ENCODE results near the gene SMARCD2. TPM values are rescaled to one million over a fixed set of nuclear protein-coding genes. Genes with fewer than 3 reads are reported as not detected.
"Not testable (repeated sequence)": the region's sequence is repeated elsewhere in the genome, so short reads cannot be mapped to it uniquely, and the experiment has no call there.

SMARCD2 gene
- total RNA-seq, 1 donor from 2014 or later = 50.4 TPM

- no peak for ATAC-seq
- intact Hi-C loops (cut with DNase I) = no loop called here
- no peak for DNase-seq (ENCODE audit: low spot score)
These were observed 12.7 kb upstream of the SMARCD2 start for GRCh38 chr17:63855185-63855584.

GRCh38 chr17:63854709-63855108 is 12.2 kb upstream of the SMARCD2 start:
- intact Hi-C loops (cut with DNase I) = no loop called here
- no peak for DNase-seq (ENCODE audit: low spot score)
- no peak for ATAC-seq

DNA sequence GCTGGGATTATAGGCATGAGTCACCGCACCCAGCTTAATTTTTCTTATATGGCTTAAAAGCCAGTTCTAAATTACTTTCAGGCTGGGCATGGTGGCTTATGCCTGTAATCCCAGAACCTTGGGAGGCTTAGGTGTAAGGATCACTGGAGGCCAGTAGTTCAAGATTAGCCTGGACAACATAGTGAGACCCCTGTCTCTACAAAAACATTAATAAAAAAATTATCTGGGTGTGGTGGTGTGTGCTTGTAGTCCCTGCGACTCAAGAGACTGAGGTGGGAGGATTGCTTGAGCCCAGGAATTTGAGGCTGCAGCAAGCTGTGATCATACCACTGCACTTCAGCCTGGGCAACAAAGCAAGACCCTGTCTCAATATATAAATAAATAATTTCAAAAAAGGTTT is 10.8 kb upstream of the SMARCD2 start:
- no peak for DNase-seq (ENCODE audit: low spot score)
- no peak for ATAC-seq
- intact Hi-C loops (cut with DNase I) = no loop called here

- intact Hi-C loops (cut with DNase I) = no loop called here
- DNase-seq (ENCODE audit: low spot score) (no peak), ATAC-seq (no peak)
These were observed 7.9 kb upstream of the SMARCD2 start for GRCh38 chr17:63850401-63850800.

DNA sequence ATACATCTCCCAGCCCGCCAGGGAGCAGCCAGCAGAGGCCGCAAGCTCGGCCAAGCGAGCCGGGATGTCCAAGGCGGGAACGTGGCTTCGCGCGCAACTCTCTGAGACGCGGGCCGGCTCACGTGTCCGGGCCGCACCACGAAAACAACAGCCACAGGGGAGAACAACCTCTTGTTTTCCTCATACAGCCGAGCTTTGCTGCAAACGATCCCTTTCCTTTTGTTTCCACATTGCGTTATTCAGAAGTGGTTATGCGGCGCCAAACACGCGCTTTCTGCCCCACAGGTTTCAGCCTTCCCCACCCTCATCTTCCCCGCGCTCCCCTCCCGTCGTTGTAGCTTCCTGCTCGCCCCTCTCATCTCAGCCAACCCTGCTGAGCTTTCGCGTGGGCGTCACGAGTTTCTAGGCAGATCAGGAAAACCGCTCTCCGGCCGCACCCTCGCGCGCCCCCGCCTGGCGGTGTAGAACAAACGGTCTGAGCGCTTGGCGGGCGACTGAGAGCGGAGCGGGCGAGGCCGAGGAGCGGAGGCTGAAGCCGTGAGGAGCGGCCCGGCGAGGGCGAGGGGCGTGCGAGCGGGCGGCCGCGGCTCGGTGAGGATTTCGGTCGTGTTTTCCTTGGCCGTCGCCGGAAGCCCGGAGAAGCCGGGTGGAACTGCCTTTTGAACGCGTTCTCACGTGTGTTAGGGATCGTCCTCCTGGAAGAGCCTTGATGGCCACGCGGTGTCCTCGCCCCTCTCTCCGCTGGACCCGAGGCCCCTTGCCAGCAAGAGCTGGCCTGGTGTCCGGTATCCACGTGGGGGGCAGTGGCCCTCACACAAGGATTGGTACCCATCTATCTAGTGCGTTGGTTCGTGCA is 6.6 kb upstream of the SMARCD2 start:
- ATAC-seq = peak; percentile 95
- peak; percentile 96 for DNase-seq (ENCODE audit: low spot score)
- intact Hi-C loops (cut with DNase I) = no loop called here

GRCh38 chr17:63847525-63848249 is 5.2 kb upstream of the SMARCD2 start:
- DNase-seq (ENCODE audit: low spot score) (no peak), ATAC-seq (no peak)
- intact Hi-C loops (cut with DNase I) = no loop called here

- ATAC-seq = no peak
- intact Hi-C loops (cut with DNase I) = no loop called here
- no peak for DNase-seq (ENCODE audit: low spot score)
These were observed 3.0 kb upstream of the SMARCD2 start for GRCh38 chr17:63845509-63845908.

- no peak for DNase-seq (ENCODE audit: low spot score)
- no peak for ATAC-seq
- intact Hi-C loops (cut with DNase I) = no loop called here
These were observed 1.6 kb upstream of the SMARCD2 start for GRCh38 chr17:63843910-63844677.

DNA sequence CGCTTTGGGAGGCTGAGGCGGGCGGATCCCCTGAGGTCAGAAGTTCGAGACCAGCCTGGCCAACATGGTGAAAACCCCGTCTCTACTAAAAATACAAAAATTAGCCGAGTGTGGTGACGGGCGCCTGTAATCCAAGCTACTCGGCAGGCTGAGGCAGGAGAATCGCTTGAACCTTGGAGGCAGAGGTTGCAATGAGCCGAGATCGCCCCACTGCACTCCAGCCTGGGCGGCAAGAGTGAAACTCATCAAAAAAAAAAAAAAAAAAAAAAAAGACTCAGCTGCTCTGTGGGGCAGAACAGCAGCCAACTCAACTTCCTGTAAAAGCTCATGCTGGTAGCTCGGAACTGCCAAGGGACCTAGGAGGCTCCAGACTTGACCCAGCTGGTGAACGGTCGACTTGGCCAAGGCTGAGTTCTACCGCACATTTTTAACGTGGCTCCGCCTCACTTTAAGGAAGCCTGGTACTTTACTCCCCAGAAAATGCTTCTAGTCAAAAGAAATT is 953 bp upstream of the SMARCD2 start:
- intact Hi-C loops (cut with DNase I); DNase-seq (ENCODE audit: low spot score): not testable (repeated sequence)
- ATAC-seq = peak; percentile 3

DNA sequence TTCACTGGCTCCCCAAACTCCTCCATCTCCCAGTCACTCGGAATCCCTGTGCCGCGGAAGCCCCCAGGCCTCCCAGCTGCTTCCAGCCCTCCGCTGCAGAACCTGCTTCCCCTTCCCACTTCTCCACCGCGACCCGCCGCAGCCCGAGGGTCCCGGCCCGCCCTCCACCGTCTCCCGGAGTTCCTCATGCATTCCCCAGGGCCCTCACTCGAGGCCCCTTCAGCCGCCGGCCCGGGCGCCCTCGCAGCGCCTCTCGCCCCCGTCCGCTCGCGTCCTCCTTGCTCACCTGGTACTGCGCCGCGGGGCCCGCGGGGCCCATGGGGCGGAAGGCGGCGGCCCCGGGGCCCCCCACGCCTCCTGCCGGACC is 329 bp downstream of the SMARCD2 start:
- peak; percentile 77 for DNase-seq (ENCODE audit: low spot score)
- intact Hi-C loops (cut with DNase I) = no loop called here
- no peak for ATAC-seq

- peak; percentile 79 for DNase-seq (ENCODE audit: low spot score)
- ATAC-seq = peak; percentile 0
- intact Hi-C loops (cut with DNase I) = no loop called here
These were observed 924 bp downstream of the SMARCD2 start for GRCh38 chr17:63841350-63842172.

DNA sequence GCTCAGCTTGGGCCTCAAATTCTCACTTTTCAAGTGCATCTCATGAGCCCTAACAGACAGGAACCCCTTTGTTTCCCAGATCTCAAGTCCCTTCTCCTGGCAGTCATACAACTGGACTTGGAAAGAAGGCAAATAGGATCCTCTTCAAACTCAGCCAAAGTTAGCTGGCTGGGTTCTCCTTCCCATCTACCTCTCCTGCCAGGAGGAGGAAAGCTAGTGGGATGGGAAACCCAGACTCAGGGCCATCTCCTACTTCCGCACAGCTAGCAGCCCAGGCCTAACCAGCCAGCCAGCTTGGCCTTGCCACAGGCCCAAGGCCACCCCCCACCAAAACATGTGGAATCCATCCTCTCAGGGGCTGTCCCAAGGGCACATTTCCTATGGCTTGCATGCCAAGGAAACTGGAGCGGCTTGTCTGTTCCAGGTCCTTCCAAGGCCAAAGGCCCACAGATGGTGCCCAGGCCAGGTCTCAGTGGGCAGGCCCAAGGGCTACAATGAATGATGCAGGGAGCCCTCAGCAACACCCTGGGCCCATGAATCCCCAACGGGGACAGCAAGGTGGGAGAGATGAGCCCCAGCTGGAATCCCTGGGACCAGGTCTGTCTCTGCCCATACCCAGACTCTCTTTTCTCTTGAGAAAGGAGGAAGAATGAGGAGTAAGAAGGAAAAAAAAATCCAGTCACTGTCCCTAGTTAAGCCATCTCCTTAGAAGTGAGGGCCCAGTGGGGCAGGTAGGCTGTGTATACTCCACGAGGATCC is 1.7 kb downstream of the SMARCD2 start:
- DNase-seq (ENCODE audit: low spot score) (no peak), ATAC-seq (peak; percentile 0)
- intact Hi-C loops (cut with DNase I) = no loop called here

DNA sequence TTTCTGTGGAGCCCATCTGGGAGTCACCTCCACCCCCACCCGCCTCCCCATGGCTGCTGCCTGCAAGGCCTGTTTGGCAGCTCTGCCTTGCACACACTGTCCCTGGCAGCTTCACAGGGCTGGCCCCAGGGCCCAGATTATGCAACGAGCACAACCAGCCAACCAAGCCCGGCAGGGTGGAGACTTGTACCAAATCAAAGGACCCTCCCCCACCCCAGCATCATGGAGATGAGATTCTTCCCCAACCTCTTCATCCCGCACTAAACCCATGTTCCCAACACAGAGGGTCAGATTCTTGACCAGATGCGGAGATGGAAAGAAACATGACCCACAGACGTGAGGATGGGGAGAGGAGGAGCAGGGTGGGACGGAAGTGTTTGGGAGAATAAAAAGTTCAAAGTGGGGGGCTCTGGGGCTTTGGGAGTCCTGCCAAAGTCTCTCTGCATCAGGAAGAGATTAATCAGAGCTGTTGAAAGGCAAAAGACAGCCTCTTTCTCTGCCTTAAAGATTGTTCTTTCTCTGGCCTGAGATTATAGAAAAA is 3.8 kb downstream of the SMARCD2 start:
- ATAC-seq (peak; percentile 79), DNase-seq (ENCODE audit: low spot score) (peak; percentile 91)
- intact Hi-C loops (cut with DNase I) = no loop called here

- ATAC-seq (no peak), DNase-seq (ENCODE audit: low spot score) (no peak)
- intact Hi-C loops (cut with DNase I) = no loop called here
These were observed 4.4 kb downstream of the SMARCD2 start for GRCh38 chr17:63837962-63838600.

DNA sequence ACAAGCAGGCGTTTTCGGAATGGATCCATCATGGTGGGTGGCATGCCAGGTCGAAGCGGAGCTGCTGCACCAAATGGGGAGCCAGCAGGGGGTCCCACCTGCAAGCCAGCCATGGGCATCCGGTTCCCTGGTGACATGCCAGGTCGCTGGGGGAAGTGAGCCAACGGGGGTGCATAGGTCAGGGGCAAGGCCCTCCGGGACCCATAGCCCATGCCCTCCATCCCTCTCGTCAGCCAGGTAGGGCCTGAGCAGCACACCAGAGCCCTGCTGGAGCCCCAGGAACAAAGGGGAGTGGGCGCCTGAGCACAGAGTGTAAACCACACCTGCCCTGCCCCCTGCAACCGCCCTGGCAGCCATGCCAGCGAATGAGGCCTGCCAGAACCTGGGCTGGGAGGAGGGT is 5.0 kb downstream of the SMARCD2 start:
- no peak for DNase-seq (ENCODE audit: low spot score)

DNA sequence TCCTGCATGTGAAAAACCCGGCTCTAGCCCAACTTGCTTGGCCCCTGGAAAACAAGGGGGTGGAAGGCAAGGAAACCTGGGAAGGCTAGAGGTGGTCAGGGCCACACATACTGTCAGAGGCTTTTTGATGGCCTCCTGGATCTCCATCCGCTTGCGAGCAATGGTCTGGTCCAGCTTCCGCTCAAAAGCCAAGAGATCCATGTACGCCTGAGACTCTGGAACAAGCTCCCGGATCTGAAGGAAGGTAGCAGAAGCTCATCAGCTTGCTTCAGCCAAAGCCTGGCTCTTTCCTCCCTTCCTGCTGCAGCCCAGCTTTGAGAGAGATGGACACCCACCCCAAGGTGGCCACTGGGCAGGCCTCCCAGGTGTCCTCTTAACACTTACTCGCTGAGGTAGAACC is 5.7 kb downstream of the SMARCD2 start:
- DNase-seq (ENCODE audit: low spot score) = no peak
- intact Hi-C loops (cut with DNase I) = no loop called here
- ATAC-seq = no peak

More for the DNA sequence above, 5.0 kb downstream of the SMARCD2 start:
- ATAC-seq = no peak
- intact Hi-C loops (cut with DNase I) = no loop called here

DNA sequence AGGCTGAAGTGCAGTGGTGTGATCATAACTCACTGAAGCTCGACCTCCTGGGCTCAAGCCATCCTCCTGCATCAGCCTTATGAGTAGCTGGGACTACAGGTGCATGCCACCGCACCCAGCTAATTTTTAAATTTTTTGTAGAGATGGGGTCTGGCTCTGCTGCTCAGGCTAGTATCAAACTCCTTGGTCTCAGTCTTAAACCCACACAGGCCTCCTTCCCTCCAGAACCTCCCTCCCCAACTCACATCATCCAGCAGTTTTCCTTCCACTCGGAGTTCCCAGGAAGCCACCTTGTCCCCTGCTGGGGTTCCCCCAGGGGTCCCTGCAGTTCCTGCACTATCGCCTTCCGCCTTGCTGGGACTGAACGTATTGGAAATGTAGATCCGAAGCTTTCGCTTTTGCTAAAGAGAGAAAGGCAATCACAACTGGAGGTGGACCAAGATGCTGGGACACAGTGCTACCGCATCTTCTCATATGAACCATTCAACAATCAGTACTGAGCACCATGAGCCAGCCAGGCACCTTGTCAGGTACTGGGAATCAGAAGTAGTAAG is 7.2 kb downstream of the SMARCD2 start:
- intact Hi-C loops (cut with DNase I) = no loop called here
- DNase-seq (ENCODE audit: low spot score) = no peak
- ATAC-seq = no peak

Measured in sciatic nerve (tissue), 2 donors.